Glutamatergic neuron (in vitro differentiated cells): ENCODE data around the gene AGPAT4. TPM values are rescaled to one million over a fixed set of nuclear protein-coding genes. Genes with fewer than 3 reads are reported as not detected.

Experiments used
- DNase-seq: peaks from one replicate; pipeline ENCODE4 v3.0.0; 2022
- H3K27ac Mint-ChIP-seq: one replicate; pipeline ENCODE4 v1.8.0; 2020; ENCODE audit warnings: mild to moderate bottlenecking, mixed read lengths, inconsistent platforms; ENCODE audit not compliant: unreplicated experiment
- H3K27me3 Mint-ChIP-seq: one replicate; pipeline ENCODE4 v1.8.0; 2020; ENCODE audit warnings: mild to moderate bottlenecking, moderate library complexity, mixed read lengths, inconsistent platforms; ENCODE audit not compliant: unreplicated experiment
- H3K36me3 Mint-ChIP-seq: one replicate; pipeline ENCODE4 v1.8.0; 2020; ENCODE audit warnings: mild to moderate bottlenecking, mixed read lengths, inconsistent platforms; ENCODE audit not compliant: unreplicated experiment
- H3K4me1 Mint-ChIP-seq: one replicate; pipeline ENCODE4 v1.8.0; 2020; ENCODE audit warnings: mild to moderate bottlenecking, low read depth, mixed read lengths, inconsistent platforms; ENCODE audit not compliant: unreplicated experiment
- H3K4me3 Mint-ChIP-seq: one replicate; pipeline ENCODE4 v1.8.0; 2020; ENCODE audit warnings: mild to moderate bottlenecking, mixed read lengths, inconsistent platforms; ENCODE audit not compliant: unreplicated experiment
- H3K9me3 Mint-ChIP-seq: one replicate; pipeline ENCODE4 v1.8.0; 2020; ENCODE audit warnings: mild to moderate bottlenecking, moderate library complexity, mixed read lengths, inconsistent platforms; ENCODE audit not compliant: unreplicated experiment
- total RNA-seq: library from RNA; stranded (reverse); fragmentation: NEBNext Ultra II Directional; extraction: Animal tissue kit (Norgen Biotek cat#: 25700); gene quantifications from one replicate; pipeline ENCODE4 v1.2.1, GENCODE V29; 2021; ENCODE audit not compliant: unreplicated experiment
- TF ChIP-seq, protein P1 (sequence below): fragments of 200-600 bp; sonication (generic); IDR thresholded peaks from one replicate; pipeline ENCODE4 v1.5.0; 2021; ENCODE audit not compliant: partially characterized antibody, unreplicated experiment

The AGPAT4 gene
- total RNA-seq, 1 donor from 2014 or later = 90.2 TPM

DNA sequence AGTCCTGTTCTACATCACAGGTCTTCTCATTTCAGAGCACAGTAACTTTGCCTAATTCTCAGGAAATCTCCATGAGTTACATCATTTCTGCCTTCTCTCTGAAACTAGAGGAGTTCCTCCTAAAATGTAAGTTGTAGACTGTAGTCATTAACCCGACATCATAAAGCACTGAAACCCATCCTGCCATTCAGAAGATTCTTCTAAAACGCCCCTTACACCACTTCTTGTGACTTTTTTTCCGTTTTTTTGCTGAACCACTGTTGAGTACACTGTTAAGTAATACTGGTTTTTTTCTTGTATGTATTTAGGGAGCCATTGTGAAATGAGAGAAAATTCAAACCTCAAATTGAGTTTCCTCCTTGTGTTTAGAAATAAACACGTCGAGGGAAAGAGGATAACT, 164.9 kb downstream of the AGPAT4 start:
- Mint-ChIP-seq H3K27ac (no peak overlapping the region), H3K9me3 (peaks cover 2% of the 10 kb centered on the region), H3K4me1 (no peaks in the 10 kb centered on the region), H3K36me3 (peaks cover 9% of the 10 kb centered on the region), H3K4me3 (no peak overlapping the region), H3K27me3 (no peaks in the 10 kb centered on the region)
- no peak for DNase-seq
- TF ChIP-seq, protein P1, sequence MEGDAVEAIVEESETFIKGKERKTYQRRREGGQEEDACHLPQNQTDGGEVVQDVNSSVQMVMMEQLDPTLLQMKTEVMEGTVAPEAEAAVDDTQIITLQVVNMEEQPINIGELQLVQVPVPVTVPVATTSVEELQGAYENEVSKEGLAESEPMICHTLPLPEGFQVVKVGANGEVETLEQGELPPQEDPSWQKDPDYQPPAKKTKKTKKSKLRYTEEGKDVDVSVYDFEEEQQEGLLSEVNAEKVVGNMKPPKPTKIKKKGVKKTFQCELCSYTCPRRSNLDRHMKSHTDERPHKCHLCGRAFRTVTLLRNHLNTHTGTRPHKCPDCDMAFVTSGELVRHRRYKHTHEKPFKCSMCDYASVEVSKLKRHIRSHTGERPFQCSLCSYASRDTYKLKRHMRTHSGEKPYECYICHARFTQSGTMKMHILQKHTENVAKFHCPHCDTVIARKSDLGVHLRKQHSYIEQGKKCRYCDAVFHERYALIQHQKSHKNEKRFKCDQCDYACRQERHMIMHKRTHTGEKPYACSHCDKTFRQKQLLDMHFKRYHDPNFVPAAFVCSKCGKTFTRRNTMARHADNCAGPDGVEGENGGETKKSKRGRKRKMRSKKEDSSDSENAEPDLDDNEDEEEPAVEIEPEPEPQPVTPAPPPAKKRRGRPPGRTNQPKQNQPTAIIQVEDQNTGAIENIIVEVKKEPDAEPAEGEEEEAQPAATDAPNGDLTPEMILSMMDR = no peak

- no peak overlapping the region for H3K4me3 Mint-ChIP-seq
- no peak for DNase-seq
- H3K4me1 Mint-ChIP-seq = no peaks in the 10 kb centered on the region
- TF ChIP-seq, protein P1 = no peak
- H3K9me3 Mint-ChIP-seq = peaks cover 5% of the 10 kb centered on the region
- H3K27me3 Mint-ChIP-seq = no peaks in the 10 kb centered on the region
- no peak overlapping the region for H3K27ac Mint-ChIP-seq
- H3K36me3 Mint-ChIP-seq = peaks cover 14% of the 10 kb centered on the region
These were observed 165.8 kb downstream of the AGPAT4 start for GRCh38 chr6:161107779-161108730.

- H3K4me3 Mint-ChIP-seq = no peak overlapping the region
- H3K9me3 Mint-ChIP-seq = peaks cover 3% of the 10 kb centered on the region
- no peak overlapping the region for H3K27ac Mint-ChIP-seq
- H3K4me1 Mint-ChIP-seq = no peaks in the 10 kb centered on the region
- no peaks in the 10 kb centered on the region for H3K27me3 Mint-ChIP-seq
- DNase-seq = no peak
- TF ChIP-seq, protein P1 = no peak
- peaks cover 8% of the 10 kb centered on the region for H3K36me3 Mint-ChIP-seq
These were observed 168.5 kb downstream of the AGPAT4 start for GRCh38 chr6:161105408-161105807.

DNA sequence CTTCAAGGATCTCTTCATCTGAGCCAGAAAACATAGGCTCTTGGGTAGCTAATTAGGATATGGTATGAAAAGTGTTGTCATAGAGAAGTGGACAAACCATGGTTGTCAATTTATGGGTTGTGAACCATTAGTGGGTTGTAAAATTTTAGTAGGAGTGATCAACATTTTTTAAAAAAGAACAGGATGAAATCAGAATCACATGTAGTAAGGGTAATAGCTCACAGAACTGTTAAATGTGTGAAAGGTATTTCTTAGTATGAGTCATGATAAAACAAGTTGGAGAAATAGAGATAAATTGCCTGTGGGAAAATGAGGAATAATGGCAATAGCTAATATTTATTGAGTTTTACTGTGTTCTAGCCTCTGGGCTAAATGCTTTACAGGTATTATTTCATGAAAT, 168.9 kb downstream of the AGPAT4 start:
- Mint-ChIP-seq H3K27ac (no peak overlapping the region), H3K4me3 (no peak overlapping the region), H3K4me1 (no peaks in the 10 kb centered on the region), H3K27me3 (no peaks in the 10 kb centered on the region), H3K36me3 (peaks cover 8% of the 10 kb centered on the region), H3K9me3 (peaks cover 3% of the 10 kb centered on the region)
- DNase-seq = no peak
- TF ChIP-seq, protein P1 = no peak

DNA sequence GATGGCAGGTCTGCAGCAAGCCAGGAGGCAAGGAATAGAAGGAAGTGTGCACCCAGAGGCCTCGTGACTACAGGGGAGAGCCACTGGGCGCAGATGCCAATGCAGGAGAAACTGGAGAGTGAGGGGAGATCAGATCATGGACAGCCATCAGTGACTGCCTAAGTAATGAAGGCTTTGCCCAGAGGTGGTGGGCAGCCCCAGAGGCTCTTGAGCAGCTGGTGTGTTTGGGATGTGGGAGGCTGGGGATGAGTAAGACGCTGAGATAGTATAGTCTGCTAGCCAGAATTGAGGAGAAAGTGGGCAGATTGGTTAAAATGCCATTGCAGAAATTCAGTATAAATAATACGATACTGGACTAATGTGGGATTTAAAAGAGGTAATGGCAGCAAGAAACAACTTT, 170.4 kb downstream of the AGPAT4 start:
- DNase-seq = no peak
- TF ChIP-seq, protein P1 = no peak
- Mint-ChIP-seq H3K4me1 (no peaks in the 10 kb centered on the region), H3K36me3 (peaks cover 8% of the 10 kb centered on the region), H3K9me3 (peaks cover 3% of the 10 kb centered on the region), H3K27me3 (no peaks in the 10 kb centered on the region), H3K27ac (no peak overlapping the region), H3K4me3 (no peak overlapping the region)
